Measurements from ENCODE around the gene INO80D.

Gene INO80D

DNA sequence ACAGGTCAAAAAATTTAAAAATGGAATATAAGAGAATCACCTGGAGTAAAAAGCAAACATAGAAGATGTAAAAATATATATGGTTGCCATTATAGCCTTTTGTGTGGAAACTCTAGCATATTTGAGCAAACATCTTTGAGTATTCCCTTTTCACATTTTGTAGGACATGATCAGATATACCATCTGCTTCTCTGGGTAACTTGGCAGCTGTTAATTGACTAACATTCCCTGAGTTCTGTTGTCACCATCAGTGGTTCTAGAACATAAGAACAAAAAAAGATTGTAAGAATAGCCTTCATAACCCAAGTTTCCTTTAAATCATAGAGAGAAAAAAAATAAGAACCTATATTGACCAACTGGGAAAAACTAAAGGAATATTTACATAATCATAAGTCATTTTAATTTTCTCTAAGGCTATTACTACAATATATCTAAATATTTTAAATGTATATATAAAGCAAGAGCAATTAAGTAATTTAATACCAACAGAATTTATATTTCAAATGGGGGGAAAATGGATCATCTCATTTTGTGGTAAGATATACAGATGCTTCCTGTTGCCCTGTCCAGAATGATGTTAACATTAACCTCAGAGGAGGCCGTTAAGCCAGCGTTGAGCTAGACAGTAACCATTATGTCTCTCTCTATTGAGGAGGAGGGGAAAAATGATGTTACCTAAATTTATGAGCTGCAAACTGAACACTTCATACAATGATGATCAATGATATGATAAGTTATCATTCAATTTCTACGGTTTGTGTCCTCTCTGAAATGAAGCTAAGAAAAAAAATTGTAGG lies 9.8 kb upstream of the INO80D start:
- no peak for DNase-seq (ENCODE audit: low read depth)
- H3K4me3 ChIP-seq (ENCODE audit: control insufficient read depth, low read depth, low read length), result no peak overlapping the region
- TF ChIP-seq, protein P1, sequence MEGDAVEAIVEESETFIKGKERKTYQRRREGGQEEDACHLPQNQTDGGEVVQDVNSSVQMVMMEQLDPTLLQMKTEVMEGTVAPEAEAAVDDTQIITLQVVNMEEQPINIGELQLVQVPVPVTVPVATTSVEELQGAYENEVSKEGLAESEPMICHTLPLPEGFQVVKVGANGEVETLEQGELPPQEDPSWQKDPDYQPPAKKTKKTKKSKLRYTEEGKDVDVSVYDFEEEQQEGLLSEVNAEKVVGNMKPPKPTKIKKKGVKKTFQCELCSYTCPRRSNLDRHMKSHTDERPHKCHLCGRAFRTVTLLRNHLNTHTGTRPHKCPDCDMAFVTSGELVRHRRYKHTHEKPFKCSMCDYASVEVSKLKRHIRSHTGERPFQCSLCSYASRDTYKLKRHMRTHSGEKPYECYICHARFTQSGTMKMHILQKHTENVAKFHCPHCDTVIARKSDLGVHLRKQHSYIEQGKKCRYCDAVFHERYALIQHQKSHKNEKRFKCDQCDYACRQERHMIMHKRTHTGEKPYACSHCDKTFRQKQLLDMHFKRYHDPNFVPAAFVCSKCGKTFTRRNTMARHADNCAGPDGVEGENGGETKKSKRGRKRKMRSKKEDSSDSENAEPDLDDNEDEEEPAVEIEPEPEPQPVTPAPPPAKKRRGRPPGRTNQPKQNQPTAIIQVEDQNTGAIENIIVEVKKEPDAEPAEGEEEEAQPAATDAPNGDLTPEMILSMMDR (IDR thresholded peaks at IDR 0.05; ENCODE audit: control insufficient read depth, insufficient read depth, low read depth, low read length, missing control alignments), result no peak

GRCh38 chr2:206092297-206092696 lies 6.3 kb upstream of the INO80D start:
- TF ChIP-seq, protein P1 (IDR thresholded peaks at IDR 0.05; ENCODE audit: control insufficient read depth, insufficient read depth, low read depth, low read length, missing control alignments), result no peak
- no peak for DNase-seq (ENCODE audit: low read depth)
- H3K4me3 ChIP-seq (ENCODE audit: control insufficient read depth, low read depth, low read length), result no peak overlapping the region

- no peak for DNase-seq (ENCODE audit: low read depth)
- TF ChIP-seq, protein P1 (IDR thresholded peaks at IDR 0.05; ENCODE audit: control insufficient read depth, insufficient read depth, low read depth, low read length, missing control alignments), result no peak
- no peak overlapping the region for H3K4me3 ChIP-seq (ENCODE audit: control insufficient read depth, low read depth, low read length)
These were observed 2.3 kb upstream of the INO80D start for GRCh38 chr2:206088248-206088647.

DNA sequence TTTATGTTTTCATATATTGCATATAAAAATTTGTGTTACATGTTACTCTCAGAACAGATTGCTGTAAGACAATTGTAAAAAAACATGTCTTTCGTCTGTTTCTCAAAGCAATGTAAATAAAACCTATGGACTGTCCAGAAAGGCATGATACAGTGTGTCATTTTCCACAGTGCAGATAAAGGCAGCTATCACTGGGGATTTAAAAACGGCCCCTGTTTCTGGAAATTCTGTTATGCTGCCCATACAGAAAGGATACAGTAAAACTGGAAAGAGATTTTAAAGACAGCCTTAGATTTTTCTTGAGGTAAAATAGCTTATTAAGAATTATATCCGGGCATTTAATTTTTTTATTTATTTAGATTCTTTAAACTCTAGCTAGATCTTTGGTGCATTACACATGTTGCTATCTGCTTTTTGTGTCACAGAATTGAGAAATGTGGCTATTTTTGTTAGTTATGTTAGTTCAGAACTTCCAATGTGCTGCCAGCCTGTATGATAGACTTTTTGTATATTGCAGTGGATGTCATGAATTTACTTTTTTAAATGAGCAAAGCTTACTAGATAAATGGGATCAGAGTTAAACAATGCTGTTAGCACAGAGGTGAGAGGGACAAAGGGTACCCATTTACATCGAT lies 859 bp upstream of the INO80D start:
- TF ChIP-seq, protein P1 (IDR thresholded peaks at IDR 0.05; ENCODE audit: control insufficient read depth, insufficient read depth, low read depth, low read length, missing control alignments), result no peak
- H3K4me3 ChIP-seq (ENCODE audit: control insufficient read depth, low read depth, low read length), result peak overlapping the region; percentile 80
- DNase-seq (ENCODE audit: low read depth), result no peak

- no peak for DNase-seq (ENCODE audit: low read depth)
- H3K4me3 ChIP-seq (ENCODE audit: control insufficient read depth, low read depth, low read length), result peak overlapping the region; percentile 80
- TF ChIP-seq, protein P1 (IDR thresholded peaks at IDR 0.05; ENCODE audit: control insufficient read depth, insufficient read depth, low read depth, low read length, missing control alignments), result no peak
These were observed 868 bp downstream of the INO80D start for GRCh38 chr2:206084870-206085741.

DNA sequence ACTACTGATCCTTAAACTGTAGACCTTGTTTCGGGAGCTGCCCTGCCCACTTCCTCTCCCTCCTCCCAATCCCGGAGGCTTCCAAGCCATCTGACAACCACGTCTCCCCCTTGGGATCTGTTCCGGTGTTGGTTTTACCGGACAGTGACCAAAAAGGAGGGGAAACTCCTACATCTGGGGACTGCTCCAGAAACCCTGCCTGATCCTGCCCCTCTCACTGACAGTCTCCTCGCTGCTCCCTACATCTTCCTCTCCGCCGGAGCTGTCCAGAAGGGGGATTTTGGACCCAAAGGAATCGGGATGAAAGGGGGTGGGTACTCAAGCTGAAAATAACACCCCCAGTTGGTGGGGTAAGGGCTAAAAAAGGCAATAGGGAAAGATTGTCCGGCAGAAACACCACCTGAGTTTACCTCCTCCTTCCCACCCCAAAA lies 1.5 kb downstream of the INO80D start:
- peak; percentile 46 for DNase-seq (ENCODE audit: low read depth)
- TF ChIP-seq, protein P1 (IDR thresholded peaks at IDR 0.05; ENCODE audit: control insufficient read depth, insufficient read depth, low read depth, low read length, missing control alignments), result no peak
- H3K4me3 ChIP-seq (ENCODE audit: control insufficient read depth, low read depth, low read length), result peak overlapping the region; percentile 80

All from AG09309 (cell line).